ENCODE measurements around the gene METTL2A.
"Not testable (repeated sequence)": the region's sequence is repeated elsewhere in the genome, so short reads cannot be mapped to it uniquely, and the experiment has no call there.

Gene METTL2A

DNA sequence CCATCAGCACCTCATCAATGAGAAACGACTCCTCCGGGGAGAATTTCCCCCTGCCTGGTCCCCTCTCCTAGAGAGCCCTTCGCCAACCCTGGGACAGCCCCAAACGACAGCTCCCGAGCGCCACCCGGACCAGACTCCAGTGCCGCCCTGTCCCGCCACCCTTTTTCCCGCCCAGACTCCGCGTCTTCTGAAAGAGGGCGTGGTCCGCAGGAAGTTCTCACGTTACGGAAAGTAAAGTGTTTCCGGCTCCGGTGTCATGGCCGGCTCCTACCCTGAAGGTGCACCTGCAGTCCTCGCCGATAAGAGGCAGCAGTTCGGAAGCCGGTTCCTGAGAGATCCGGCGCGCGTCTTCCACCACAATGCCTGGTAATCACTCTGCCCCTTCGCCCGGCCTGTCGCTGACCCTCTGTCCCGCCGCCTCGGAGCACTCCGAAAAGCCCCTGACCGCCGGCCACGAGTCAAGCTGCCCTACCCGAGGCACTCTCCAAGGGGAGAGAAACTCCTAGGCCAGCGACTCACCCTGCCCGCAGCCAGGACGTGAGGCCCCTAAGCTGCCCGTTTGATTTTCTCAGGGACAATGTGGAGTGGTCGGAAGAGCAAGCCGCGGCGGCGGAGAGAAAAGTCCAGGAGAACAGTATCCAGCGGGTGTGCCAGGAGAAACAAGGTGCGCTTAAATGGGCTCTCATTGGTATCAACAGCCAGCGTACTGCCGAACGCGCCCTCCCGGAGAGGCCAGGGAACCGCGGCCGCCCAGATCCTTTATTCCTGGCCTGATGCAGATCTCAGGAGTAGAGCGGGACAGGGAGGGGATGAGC lies at the start of gene METTL2A:
Gene METTL2A (plus strand): TSS at position 251 of the 815 bp plus-strand sequence. CDS start 6 bp downstream, at position 257.
- peak; percentile 93 for DNase-seq

DNA sequence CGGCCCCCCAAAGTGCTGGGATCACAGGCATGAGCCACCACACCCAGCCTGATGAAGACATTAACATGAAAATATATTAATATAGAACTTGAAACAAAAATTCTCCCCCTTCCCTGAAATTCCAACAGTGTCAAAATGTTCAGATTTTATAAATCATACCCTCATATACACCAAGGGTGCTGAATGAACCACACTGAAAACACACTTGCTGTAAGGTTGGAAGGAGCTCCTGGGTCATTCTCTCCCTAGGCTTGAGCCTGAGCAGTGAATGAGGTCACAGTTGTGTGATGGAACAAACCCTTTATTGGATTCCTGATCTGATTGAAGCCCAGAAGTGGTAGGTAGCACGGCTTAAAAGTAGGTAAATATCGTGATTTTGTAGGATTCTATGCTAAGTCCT lies 43.4 kb upstream of the METTL2A start, which contains the start of gene EFCAB3:
Gene EFCAB3 (plus strand): TSS at position 301 of the 400 bp plus-strand sequence. CDS start 2,427 bp downstream, outside the sequence.
- no peak for DNase-seq

DNA sequence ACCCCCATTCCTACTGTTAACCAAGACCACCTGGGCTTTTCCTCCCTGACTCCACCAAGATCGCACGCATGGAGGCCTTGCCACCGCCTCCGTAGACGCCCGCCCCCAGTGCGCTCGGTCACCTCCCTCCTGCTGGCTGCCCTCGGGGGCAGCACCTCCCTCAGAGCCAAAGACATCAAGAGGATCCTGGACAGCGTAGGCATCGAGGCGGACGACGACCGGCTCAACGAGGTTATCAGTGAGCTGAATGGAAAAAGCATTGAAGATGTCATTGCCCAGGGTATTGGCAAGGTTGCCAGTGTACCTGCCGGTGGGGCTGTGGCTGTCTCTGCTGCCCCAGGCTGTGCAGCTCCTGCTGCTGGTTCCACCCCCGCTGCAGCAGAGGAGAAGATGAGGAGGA lies 42.1 kb upstream of the METTL2A start:
- no peak for DNase-seq

- DNase-seq: no peak
Observed at GRCh38 chr17:62388856-62389255, 34.8 kb upstream of the METTL2A start.

GRCh38 chr17:62392908-62393307 lies 30.8 kb upstream of the METTL2A start:
- no peak for DNase-seq

GRCh38 chr17:62398891-62399290 lies 24.8 kb upstream of the METTL2A start:
- DNase-seq: no peak

GRCh38 chr17:62405451-62405850 lies 18.2 kb upstream of the METTL2A start:
- DNase-seq: no peak

DNA sequence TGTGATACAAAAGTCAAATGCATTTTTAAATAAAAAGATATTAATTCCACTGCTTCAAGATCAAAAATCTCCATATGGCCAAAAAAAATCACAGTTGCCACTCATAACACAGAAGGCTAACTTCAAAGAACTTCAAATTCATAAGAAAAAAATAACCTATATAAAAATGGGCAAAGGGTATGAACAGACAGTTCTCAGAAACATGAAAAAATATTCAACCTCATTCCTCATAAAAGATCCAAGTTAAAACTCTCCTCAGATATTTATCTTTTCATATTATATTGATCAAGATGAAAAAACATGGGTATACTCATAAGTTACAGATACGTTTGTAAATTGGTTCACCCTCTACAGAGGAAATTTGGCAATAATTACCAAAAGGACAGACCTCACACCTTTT lies 10.6 kb upstream of the METTL2A start:
- not testable (repeated sequence) for DNase-seq

GRCh38 chr17:62426214-62426613 lies 2.5 kb downstream of the METTL2A start:
- not testable (repeated sequence) for DNase-seq

DNA sequence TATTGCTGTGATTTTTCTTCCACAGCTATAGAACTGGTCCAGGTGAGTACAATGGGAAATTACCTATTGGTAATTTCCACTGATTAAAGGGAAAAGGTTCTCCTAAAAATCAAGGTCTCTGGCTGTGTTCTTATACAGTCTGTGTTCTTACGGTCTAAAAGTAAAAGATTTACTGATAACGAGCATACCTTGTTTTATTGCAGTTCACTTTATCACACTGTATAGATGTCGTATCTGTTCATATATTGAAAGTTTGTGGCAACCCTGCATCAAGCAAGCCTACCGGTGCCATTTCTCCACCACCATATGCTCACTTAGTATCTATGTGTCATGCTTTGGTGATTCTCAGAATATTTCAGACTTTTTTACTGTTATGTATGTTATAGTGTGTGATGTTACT lies 11.6 kb downstream of the METTL2A start:
- DNase-seq: not testable (repeated sequence)

- DNase-seq: not testable (repeated sequence)
Observed at GRCh38 chr17:62441181-62441580, 17.5 kb downstream of the METTL2A start.

DNA sequence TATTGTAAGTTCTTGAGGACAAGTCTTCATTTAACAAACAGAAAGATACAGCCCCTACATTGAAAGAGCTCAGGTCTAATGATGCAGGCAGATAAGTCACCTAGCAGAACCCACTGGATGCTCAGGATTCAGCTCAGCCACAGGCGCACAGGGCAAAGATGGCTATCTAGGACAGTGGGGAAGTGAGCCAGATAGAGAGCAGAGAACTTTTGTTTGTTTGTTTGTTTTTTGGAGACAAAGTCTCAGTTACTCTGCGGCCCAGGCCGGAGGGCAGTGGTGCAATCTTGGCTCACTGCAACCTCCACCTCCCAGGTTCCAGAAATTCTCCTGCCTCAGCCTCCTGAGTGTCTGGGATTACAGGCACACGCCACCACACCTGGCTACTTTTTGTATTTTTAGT lies 20.4 kb downstream of the METTL2A start:
- DNase-seq: no peak

GRCh38 chr17:62445791-62446190 lies 22.1 kb downstream of the METTL2A start:
- not testable (repeated sequence) for DNase-seq

GRCh38 chr17:62452195-62452594 lies 28.5 kb downstream of the METTL2A start:
- not testable (repeated sequence) for DNase-seq

GRCh38 chr17:62453041-62453440 lies 29.3 kb downstream of the METTL2A start:
- DNase-seq: not testable (repeated sequence)

- not testable (repeated sequence) for DNase-seq
Observed at GRCh38 chr17:62453656-62454055, 30.0 kb downstream of the METTL2A start.

- not testable (repeated sequence) for DNase-seq
Observed at GRCh38 chr17:62454111-62454510, 30.4 kb downstream of the METTL2A start.

GRCh38 chr17:62456016-62456415 lies 32.3 kb downstream of the METTL2A start:
- DNase-seq: no peak

DNA sequence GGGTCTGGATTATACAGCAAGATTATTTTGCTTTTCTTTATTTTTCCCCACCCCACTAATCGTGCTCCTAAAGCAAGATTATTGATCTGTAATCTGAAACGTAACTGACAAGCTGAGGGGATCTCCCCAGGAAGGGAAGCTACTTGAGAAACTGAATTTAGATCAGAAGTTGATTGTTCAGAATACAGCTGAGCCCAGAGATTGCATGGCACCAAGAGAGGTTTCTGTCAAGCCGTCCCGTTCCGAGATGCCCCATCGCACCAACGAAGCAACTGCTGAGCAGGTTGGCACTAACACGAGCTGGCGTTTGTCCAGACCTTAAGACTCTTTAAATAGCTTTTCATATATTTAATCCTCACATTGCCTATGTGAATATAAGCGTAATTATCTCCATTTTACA lies 34.8 kb downstream of the METTL2A start:
- DNase-seq: not testable (repeated sequence)

DNA sequence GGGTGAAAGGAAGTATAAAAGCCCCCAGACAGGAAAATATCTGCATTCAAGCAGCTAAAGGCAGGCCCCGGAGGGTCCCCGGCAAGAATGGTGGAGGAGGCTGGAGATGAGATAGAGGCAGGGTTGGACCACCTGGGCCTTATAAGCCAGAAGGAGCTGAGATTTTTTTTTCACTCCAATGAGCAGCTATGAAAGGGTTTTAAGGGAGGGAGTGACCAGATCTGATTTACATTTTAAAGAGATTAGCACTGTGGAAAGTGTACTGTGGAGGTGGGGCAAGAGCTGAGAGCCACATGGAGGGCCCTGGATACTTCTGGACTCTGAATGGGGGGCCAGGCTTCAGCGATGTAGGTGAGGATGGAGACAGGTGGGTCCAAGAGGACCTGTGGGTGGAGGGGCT lies 40.7 kb downstream of the METTL2A start:
- not testable (repeated sequence) for DNase-seq

DNA sequence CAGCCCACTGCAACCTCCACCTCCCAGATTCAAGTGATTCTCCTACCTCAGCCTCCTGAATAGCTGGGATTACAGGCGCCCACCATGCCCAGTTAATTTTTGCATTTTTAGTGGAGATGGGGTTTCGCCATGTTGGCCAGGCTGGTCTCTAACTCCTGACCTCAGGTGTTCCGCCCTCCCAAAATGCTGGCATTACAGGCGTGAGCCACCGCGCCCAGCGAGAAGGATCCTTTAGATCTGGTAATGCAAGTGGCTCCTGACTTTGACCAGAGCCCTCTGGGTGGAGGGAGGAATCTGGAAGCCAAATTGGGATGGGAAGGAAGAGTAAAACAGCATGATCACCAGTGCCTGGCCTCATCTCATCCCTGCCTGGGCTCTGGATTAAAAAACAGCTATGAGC lies 41.6 kb downstream of the METTL2A start:
- DNase-seq: not testable (repeated sequence)

- peak; percentile 90 for DNase-seq
Observed at GRCh38 chr17:62470666-62471379, 47.1 kb downstream of the METTL2A start.

DNA sequence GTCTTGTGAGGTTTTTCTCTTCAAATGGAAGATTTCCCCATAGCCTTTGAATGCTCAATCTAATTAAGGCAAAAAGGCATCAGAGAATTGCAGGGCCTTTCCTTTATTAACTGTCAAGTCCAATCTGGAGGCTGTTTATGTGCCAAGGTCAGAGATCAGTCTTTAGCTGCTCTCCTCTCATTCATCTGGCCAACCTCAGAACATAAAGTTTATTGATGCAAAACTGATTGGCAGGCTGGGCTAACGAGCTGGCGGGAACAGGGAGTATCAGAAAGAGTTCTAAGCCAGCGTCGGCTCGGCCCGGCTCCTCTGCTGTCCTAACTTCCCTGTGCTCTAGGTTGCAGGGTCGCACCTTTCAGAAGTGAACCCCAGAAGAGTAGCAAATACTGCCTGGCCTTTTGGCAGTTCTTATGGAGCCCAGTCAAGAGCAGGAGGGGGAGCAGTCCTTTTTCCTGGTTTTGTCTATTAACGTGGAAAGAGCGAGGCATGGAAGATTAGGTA lies 47.7 kb downstream of the METTL2A start:
- not testable (repeated sequence) for DNase-seq

All from NCI-H510A (cell line).